Embryonic facial prominence (tissue), 1 donor: ENCODE measurements around the gene SMIM7.
"Not testable (repeated sequence)": the region's sequence is repeated elsewhere in the genome, so short reads cannot be mapped to it uniquely, and the experiment has no call there.

Experiments used
- DNase-seq: peaks from one replicate; pipeline ENCODE4 v3.0.0-alpha.2; 2016; ENCODE audit errors: extremely low spot score

SMIM7 gene

DNA sequence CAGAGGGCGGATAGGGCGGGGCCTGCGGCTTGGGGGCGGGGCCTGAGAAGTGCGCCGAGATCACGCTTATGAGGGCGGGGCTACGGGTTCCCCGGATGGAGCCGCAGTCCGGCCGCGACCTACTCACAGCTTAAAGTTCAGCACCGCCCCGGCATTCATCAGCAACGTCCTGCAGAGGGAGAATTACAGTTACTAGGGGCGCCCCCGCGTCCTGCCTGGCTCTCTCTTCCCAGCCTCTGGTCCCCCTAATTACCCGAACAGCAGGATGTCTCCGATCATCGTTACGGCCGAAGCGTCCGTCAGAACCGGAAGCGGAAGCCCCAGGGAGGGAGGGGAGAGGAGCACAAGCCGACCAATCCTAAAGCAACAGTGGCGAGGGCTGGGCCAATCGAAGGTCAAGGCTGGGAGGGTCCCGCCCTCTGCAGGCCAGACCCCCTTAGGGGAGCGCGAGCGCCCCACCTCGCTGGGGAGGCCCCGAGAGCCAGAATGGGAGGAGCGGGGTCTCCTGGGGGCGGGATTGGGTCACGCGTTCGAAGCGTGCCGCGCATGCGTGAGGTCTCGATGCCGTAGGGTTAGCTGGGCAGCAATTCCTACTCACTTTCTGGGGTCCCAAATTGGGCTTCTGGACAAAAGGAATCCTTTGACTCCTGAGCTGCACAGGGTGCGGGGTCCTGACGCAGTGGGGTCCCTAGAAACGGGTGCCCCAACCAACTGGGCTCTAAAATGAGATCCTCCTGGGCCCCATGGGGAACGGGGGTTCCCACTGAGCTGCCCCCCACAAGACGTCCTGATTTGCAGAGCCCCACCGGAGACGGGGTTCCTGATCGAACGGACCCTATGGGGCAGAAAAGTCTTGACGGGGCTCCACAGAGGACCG is at the start of gene SMIM7:
TSS of gene SMIM7 (minus strand) at position 313 of the 877 bp plus-strand sequence. CDS start at position 279, 34 bp downstream.
- DNase-seq, result peak; percentile 95

DNA sequence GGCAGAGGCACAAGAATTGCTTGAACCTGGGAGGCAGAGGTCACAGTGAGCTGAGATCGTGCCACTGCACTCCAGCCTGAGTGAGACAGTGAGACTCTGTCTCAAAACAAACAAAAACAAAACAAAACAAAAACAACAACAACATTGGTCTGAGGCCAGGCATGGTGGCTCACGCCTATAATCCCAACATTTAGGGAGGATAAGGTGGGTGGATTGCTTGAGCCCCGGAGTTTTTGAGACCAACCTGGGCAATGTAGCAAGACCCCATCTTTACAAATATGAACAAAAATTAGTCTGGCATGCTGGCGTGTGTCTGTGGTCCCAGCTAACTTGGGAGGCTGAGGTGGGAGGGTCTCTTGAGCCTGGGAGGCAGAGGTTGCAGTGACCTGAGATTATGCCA is 43.7 kb upstream of the SMIM7 start:
- DNase-seq, result no peak

DNA sequence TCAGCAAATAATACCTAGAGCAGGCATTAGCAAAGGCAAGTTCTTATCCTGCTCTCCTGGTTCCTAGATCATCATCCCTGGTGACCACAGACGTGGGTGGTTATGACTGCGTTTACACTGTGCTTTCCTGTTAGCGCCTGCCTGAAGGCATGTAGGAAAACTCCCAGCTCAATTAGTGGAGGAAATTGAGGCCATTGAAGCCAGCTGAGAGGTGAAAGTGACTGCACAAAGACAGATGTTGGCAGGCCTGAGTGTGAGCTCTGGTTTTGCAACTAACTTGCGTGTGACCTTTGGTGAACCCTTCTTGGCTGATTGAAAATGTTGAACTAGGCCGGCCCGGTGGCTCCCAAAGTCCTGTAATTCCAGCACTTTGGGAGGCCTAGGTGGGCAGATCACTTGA is 42.2 kb upstream of the SMIM7 start:
- no peak for DNase-seq

DNA sequence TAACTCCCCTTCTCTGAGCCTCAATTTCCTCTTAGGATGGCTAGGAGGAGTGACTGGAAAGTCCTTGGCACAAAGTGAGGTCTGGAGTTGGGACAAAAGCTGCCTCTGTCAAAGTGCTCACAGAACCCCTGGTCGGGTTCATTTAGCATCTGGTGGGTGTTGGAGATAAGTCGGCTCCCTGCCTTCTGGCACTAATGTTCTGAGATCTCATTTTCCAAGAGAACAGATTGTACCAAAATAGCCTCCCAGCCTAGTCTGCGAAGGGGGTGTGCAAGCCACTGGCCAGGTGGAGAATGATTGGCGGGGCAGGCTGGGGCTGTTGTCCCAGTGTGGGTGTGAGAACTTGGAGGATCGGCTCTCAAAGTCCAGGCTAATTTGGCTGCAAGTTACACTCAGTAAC is 39.0 kb upstream of the SMIM7 start:
- no peak for DNase-seq

- no peak for DNase-seq
Measured at GRCh38 chr19:16688084-16688483, 28.1 kb upstream of the SMIM7 start.

GRCh38 chr19:16684216-16684615 is 24.3 kb upstream of the SMIM7 start:
- DNase-seq, result no peak

GRCh38 chr19:16682539-16682938 is 22.6 kb upstream of the SMIM7 start:
- no peak for DNase-seq

DNA sequence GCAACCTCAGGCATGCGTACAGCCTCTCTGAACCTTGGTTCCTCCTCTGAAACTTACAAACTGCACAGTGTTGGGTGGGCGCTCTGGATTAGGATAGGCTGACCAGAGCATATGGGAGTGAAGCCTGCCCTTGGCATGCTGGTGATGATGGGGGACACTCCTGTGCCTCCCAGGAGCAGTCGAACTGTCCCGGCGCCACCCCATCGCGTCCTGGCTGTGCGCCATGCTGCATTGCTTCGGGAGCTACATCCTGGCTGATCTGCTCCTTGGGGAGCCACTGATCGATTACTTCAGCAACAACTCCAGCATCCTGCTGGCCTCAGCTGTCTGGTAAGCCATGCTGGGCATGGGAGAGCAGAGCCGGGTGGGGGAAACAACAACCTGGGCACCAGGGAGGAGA is 19.9 kb upstream of the SMIM7 start:
- DNase-seq, result no peak

GRCh38 chr19:16678498-16678897 is 18.6 kb upstream of the SMIM7 start:
- no peak for DNase-seq

DNA sequence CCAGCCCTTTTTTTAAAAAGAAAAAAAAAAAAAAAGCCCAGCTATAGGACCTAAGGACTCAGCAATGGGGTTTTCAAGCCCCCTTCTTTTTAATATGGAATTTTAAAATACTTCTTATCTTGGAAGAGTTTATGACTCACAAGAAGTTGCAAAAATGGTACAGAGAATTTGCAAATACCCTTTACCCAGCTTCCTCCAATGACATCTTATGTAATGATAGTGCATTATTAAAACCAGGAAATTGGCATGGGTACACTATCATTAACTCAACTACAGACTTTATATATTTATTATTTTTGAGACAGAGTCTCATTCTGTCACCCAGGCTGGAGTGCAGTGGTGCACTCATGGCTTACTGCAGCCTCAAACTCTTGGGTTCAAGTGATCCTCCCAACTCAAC is 17.1 kb upstream of the SMIM7 start:
- DNase-seq, result no peak

- DNase-seq, result no peak
Measured at GRCh38 chr19:16676101-16676798, 16.3 kb upstream of the SMIM7 start.

DNA sequence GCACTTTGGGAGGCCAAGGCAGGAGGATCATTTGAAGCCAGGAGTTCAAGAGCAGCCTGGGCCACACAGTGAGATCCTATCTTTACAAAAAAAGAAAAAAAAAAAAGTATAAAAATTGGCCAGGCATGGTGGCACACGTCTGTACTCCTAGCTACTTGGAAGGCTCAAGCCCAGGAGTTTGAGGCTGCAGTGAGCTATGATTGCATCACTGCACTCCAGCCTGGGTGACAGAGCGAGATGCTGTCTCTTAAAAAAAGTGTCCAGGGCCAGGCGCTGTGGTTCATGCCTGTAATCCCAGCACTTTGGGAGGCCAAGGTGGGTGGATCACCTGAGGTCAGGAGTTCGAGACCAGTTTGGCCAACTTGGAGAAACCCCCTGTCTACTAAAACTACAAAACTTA is 13.9 kb upstream of the SMIM7 start:
- not testable (repeated sequence) for DNase-seq

- DNase-seq, result no peak
Measured at GRCh38 chr19:16673231-16673630, 13.3 kb upstream of the SMIM7 start.

- no peak for DNase-seq
Measured at GRCh38 chr19:16671652-16672274, 11.8 kb upstream of the SMIM7 start.

DNA sequence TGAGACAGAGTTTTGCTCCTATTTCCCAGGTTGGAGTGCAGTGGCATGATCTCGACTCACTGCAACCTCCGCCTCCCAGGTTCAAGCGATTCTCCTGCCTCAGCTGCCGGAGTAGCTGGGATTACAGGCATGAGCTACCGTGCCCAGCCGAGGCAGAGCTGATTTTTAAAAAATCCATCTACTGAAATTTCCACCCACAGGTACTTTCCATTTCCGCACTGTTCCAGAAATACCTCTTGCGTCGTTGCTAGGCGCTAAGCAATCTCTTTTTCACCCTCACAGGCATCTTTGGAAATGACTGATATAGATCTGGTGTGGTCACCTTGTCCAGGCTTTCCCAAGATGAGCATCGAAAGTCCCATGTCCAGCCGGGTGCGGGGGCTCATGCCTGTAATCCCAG is 10.3 kb upstream of the SMIM7 start:
- DNase-seq, result no peak

DNA sequence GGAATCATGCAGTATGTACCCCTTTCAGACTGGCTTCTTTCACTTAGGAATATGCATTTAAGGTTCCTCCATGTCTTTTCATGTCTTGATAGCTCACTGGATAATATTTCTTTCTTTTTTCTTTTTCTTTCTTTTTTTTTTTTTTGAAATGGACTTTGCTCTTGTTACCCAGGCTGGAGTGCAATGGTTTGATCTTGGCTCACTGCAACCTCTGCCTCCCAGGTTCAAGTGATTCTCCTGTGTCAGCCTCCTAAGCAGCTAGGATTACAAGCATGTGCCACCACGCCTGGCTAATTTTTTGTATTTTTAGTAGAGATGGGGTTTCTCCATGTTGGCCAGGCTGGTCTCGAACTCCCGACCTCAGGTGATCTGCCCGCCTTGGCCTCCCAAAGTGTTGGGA is 8.8 kb upstream of the SMIM7 start:
- not testable (repeated sequence) for DNase-seq

GRCh38 chr19:16668176-16668575 is 8.2 kb upstream of the SMIM7 start:
- no peak for DNase-seq

DNA sequence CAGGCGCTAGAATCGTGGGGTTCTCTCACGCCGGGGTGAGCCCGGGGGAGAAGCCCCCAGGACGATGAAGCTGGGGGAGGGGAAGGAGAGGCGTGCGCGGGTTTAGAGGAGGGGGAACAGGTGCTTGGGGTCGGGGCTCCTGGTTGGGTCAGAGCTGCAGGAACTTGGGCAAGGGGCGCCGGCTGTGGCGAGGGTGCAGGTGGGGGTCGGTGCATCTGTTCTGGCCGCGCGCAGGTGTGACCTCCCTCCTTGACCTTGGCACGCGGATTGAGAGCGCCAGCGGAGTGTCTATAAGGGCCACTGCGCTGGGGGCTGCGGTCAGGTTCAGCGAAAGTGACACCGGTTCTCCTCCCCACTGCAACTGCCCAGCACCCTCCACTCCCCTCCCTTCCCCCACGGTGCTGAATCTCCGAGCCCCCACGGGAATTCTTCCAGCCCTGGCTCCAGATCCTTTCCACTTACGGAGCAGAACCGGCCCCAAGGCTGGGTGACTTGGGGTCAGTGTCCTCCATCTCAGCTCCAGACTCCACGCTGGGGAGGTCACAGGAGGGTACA is 1.6 kb upstream of the SMIM7 start:
- DNase-seq, result no peak

- DNase-seq, result no peak
Measured at GRCh38 chr19:16660763-16661479, 977 bp upstream of the SMIM7 start, which contains the start of gene TMEM38A. TMEM38A (plus strand) TSS chr19:16661139; CDS start chr19:16661218, 79 bp downstream.

DNA sequence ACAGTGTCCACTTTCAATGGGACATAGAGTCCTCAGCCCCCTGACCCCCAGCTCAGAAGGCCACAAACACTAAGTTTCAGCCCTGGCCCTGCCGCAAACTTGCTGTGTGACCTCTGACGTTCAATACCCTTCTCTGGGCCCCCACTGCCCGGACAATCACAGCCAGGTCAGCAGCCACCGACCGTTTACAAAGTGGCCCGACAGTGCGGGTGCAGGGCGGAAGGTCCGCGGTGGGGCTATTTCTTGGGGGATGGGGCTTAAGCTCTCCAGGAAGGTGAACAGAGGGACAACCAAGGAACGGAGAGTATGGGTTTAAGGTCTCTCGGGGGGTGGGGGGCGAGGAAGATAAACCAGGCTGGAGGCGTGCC is 496 bp downstream of the SMIM7 start:
- DNase-seq, result no peak

GRCh38 chr19:16657384-16657783 is 2.6 kb downstream of the SMIM7 start:
- no peak for DNase-seq

- no peak for DNase-seq
Measured at GRCh38 chr19:16655727-16656126, 4.2 kb downstream of the SMIM7 start.
